H1 (cell line): ENCODE data around the gene MAPT. TPM values are rescaled to one million over a fixed set of nuclear protein-coding genes. Genes with fewer than 3 reads are reported as not detected.

Experiments used
- CTCF ChIA-PET: fragments of 300-600 bp; sonication (Branson Sonifier 250); formaldehyde crosslinking; loops from one replicate; lab custom pipeline; 2021; ENCODE audit not compliant: partially characterized antibody; lab: Charles Lee
- POLR2A ChIA-PET: fragments of 300-600 bp; sonication (Branson Sonifier 250); formaldehyde crosslinking; loops from one replicate; lab custom pipeline; 2021; ENCODE audit warnings: inconsistent platforms; ENCODE audit not compliant: partially characterized antibody; lab: Charles Lee
- DNase-seq, 2 experiments: peaks; one replicate each; pipeline versions ENCODE4 v3.0.0 to v3.0.0-alpha.2; 2010 to 2022; ENCODE audit warnings: low spot score in 2 of 2, low read depth in 1 of 2, mixed read lengths in 1 of 2
- FAIRE-seq: peaks from 2 replicates; lab custom pipeline; 2011; peaks lifted over from hg19 to GRCh38; lab: Jason Lieb, UNC
- H2AFZ ChIP-seq: 2 replicates; pipeline ENCODE4 v1.8.1; 2012; ENCODE audit warnings: low read length, inconsistent platforms
- H2AK5ac ChIP-seq: 2 replicates; pipeline ENCODE4 v1.6.1; 2013; ENCODE audit warnings: low read depth, low read length
- H2BK120ac ChIP-seq: replicated peaks from 2 replicates; pipeline ENCODE3; 2013; ENCODE audit warnings: low read depth, low read length, inconsistent platforms
- H2BK12ac ChIP-seq: 2 replicates; pipeline ENCODE4 v1.6.1; 2013; ENCODE audit warnings: low read depth, low read length
- H2BK15ac ChIP-seq: 2 replicates; pipeline ENCODE4 v1.6.1; 2013; ENCODE audit warnings: low read length
- H2BK20ac ChIP-seq: 2 replicates; pipeline ENCODE4 v1.6.1; 2013; ENCODE audit warnings: low read length
- H2BK5ac ChIP-seq: 2 replicates; pipeline ENCODE4 v1.6.1; 2013; ENCODE audit warnings: low read depth, low read length
- H3K14ac ChIP-seq: 2 replicates; pipeline ENCODE4 v1.6.1; 2013; ENCODE audit warnings: inconsistent platforms; ENCODE audit not compliant: insufficient read length
- H3K18ac ChIP-seq: 2 replicates; pipeline ENCODE4 v1.6.1; 2013; ENCODE audit warnings: low read length; ENCODE audit errors: extremely low read depth
- H3K23ac ChIP-seq: 2 replicates; pipeline ENCODE4 v1.6.1; 2013; ENCODE audit warnings: inconsistent platforms; ENCODE audit not compliant: insufficient read length
- H3K23me2 ChIP-seq: 2 replicates; pipeline ENCODE4 v1.6.1; 2013; ENCODE audit warnings: low read depth, low read length
- H3K27ac ChIP-seq: 2 replicates; pipeline ENCODE4 v1.6.1; 2011; ENCODE audit warnings: low read depth, low read length, inconsistent platforms
- H3K27me3 ChIP-seq, 4 experiments: replicated peaks in 1 of 4; 1 replicate in 1 of 4; 2 replicates in 3 of 4; pipeline versions ENCODE4 v1.6.1 to v1.8.1; 2011 to 2013; ENCODE audit warnings: low read length in 3 of 4, mild to moderate bottlenecking in 3 of 4, inconsistent platforms in 2 of 4, mixed read lengths in 2 of 4, moderate library complexity in 1 of 4; ENCODE audit not compliant: control insufficient read depth in 3 of 4, insufficient read depth in 3 of 4; ENCODE audit errors: extremely low read depth in 1 of 4
- H3K36me3 ChIP-seq, 4 experiments: 2 replicates each; pipeline versions ENCODE4 v1.6.1 to v1.8.1; 2011 to 2013; ENCODE audit warnings: mild to moderate bottlenecking in 4 of 4, low read length in 3 of 4, moderate library complexity in 2 of 4, control low read depth in 1 of 4, inconsistent platforms in 1 of 4; ENCODE audit not compliant: insufficient read depth in 4 of 4, control insufficient read depth in 2 of 4
- H3K4ac ChIP-seq: replicated peaks from 2 replicates; pipeline ENCODE3; 2013; ENCODE audit warnings: low read length, low read depth, mixed read lengths, inconsistent platforms; ENCODE audit not compliant: insufficient read length
- H3K4me1 ChIP-seq, 4 experiments: replicated peaks in 1 of 4; 1 replicate in 1 of 4; 2 replicates in 3 of 4; pipeline versions ENCODE4 v1.6.1 to v1.8.1; 2011 to 2013; ENCODE audit warnings: low read length in 3 of 4, inconsistent platforms in 2 of 4, mixed read lengths in 1 of 4; ENCODE audit not compliant: insufficient read depth in 4 of 4, control insufficient read depth in 3 of 4
- H3K4me2 ChIP-seq, 2 experiments: 2 replicates each; pipeline versions ENCODE4 v1.6.1 to v1.8.1; 2011 to 2013; ENCODE audit warnings: low read depth in 2 of 2, low read length in 2 of 2, control low read depth in 1 of 2, inconsistent platforms in 1 of 2, mild to moderate bottlenecking in 1 of 2; ENCODE audit not compliant: insufficient read depth in 1 of 2
- H3K4me3 ChIP-seq, 4 experiments: fragments of 200-600, 300-600 bp in 1 of 4; sonication (generic), shearing (Covaris generic), sonication (Bioruptor Twin) in 1 of 4; 2 replicates each; pipeline versions ENCODE4 v1.5.1 to v1.8.1; 2011 to 2016; ENCODE audit warnings: low read length in 4 of 4, low read depth in 3 of 4, control low read depth in 2 of 4, inconsistent platforms in 2 of 4, mild to moderate bottlenecking in 2 of 4, mixed read lengths in 1 of 4, moderate library complexity in 1 of 4; ENCODE audit not compliant: insufficient read depth in 2 of 4; ENCODE audit errors: extremely low read depth in 1 of 4
- H3K56ac ChIP-seq: replicated peaks from 2 replicates; pipeline ENCODE3; 2013; ENCODE audit warnings: low read depth, mild to moderate bottlenecking, mixed read lengths, low read length, inconsistent platforms; ENCODE audit not compliant: insufficient read length
- H3K79me1 ChIP-seq: 2 replicates; pipeline ENCODE4 v1.6.1; 2013; ENCODE audit warnings: low read depth, low read length, control low read depth
- H3K79me2 ChIP-seq, 2 experiments: 2 replicates each; pipeline versions ENCODE4 v1.6.1 to v1.8.1; 2012 to 2013; ENCODE audit warnings: low read length in 2 of 2, mild to moderate bottlenecking in 2 of 2, inconsistent platforms in 1 of 2; ENCODE audit not compliant: insufficient read depth in 2 of 2, control insufficient read depth in 1 of 2
- H3K9ac ChIP-seq, 4 experiments: replicated peaks in 1 of 4; 1 replicate in 1 of 4; 2 replicates in 3 of 4; pipeline versions ENCODE4 v1.6.1 to v1.8.1; 2011 to 2013; ENCODE audit warnings: low read depth in 3 of 4, low read length in 3 of 4, control low read depth in 2 of 4, mild to moderate bottlenecking in 2 of 4, moderate library complexity in 2 of 4, inconsistent platforms in 1 of 4; ENCODE audit errors: extremely low read depth in 1 of 4
- H3K9me3 ChIP-seq, 2 experiments: 2 replicates each; pipeline versions ENCODE4 v1.6.1 to v1.8.1; 2012 to 2013; ENCODE audit warnings: mild to moderate bottlenecking in 2 of 2, moderate library complexity in 2 of 2, control low read depth in 1 of 2, inconsistent platforms in 1 of 2, low read depth in 1 of 2, low read length in 1 of 2, mixed read lengths in 1 of 2; ENCODE audit not compliant: insufficient read depth in 2 of 2
- H4K20me1 ChIP-seq, 2 experiments: replicated peaks in 1 of 2; 2 replicates each; pipeline versions ENCODE3 to v1.8.1; 2011 to 2013; ENCODE audit warnings: inconsistent platforms in 2 of 2, low read length in 2 of 2, mild to moderate bottlenecking in 1 of 2; ENCODE audit not compliant: insufficient read depth in 2 of 2, control insufficient read depth in 1 of 2
- H4K5ac ChIP-seq: 2 replicates; pipeline ENCODE4 v1.6.1; 2013; ENCODE audit warnings: low read length, low read depth, mixed read lengths, inconsistent platforms; ENCODE audit not compliant: insufficient read length
- H4K8ac ChIP-seq: 2 replicates; pipeline ENCODE4 v1.8.0; 2013; ENCODE audit warnings: mild to moderate bottlenecking, moderate library complexity, low read length, inconsistent platforms; ENCODE audit not compliant: insufficient read depth; ENCODE audit errors: extremely low read depth
- H4K91ac ChIP-seq: replicated peaks from 2 replicates; pipeline ENCODE3; 2013; ENCODE audit warnings: low read length, mixed read lengths, inconsistent platforms; ENCODE audit not compliant: insufficient read length
- BRCA1 ChIP-seq: IDR thresholded peaks from 2 replicates; pipeline ENCODE4 v1.6.1; 2012; ENCODE audit warnings: low read depth, low read length, improper control_type of control experiment
- EP300 ChIP-seq, 2 experiments: IDR thresholded peaks; 1 replicate in 1 of 2; 2 replicates in 1 of 2; pipeline ENCODE4 v1.6.1; 2011 to 2012; ENCODE audit warnings: low read depth in 2 of 2, low read length in 2 of 2, mild to moderate bottlenecking in 2 of 2, borderline replicate concordance in 1 of 2, inconsistent platforms in 1 of 2, moderate library complexity in 1 of 2
- NRF1 ChIP-seq: IDR thresholded peaks from 2 replicates; pipeline ENCODE4 v1.6.1; 2011; ENCODE audit warnings: mild to moderate bottlenecking, low read depth, low read length, improper control_type of control experiment
- PHF8 ChIP-seq: fragments of 200-600 bp; sonication (generic); conservative IDR thresholded peaks from 2 replicates; pipeline ENCODE4 v1.7.1; 2012; ENCODE audit warnings: low read depth, mild to moderate bottlenecking, inconsistent platforms, low read length, moderate library complexity
- RXRA ChIP-seq: IDR thresholded peaks from 2 replicates; pipeline ENCODE4 v1.6.1; 2011; ENCODE audit warnings: low read depth, mild to moderate bottlenecking, low read length, moderate library complexity; ENCODE audit not compliant: insufficient read depth
- SAP30 ChIP-seq: fragments of 300-600 bp; sonication (generic); IDR thresholded peaks from 2 replicates; pipeline ENCODE4 v1.7.1; 2012; ENCODE audit warnings: low read length, moderate library complexity, mild to moderate bottlenecking, inconsistent platforms; ENCODE audit not compliant: insufficient read depth, insufficient replicate concordance
- WGBS, 2 experiments: shearing (Covaris generic) in 1 of 2; methylation state at CpG; one replicate each; pipeline versions ENCODE4 v1.1.6 to v1.1.7; 2013 to 2015; ENCODE audit warnings: low lambda C conversion rate in 2 of 2, mixed read lengths in 2 of 2, inconsistent platforms in 1 of 2, low coverage in 1 of 2, missing lambda C conversion rate in 1 of 2; ENCODE audit not compliant: insufficient replicate concordance in 2 of 2, insufficient coverage in 1 of 2, insufficient read length in 1 of 2; ENCODE audit errors: extremely low coverage in 1 of 2, missing lambda C conversion rate in 1 of 2; 5-methylcytosine and 5-hydroxymethylcytosine counted together
- polyA plus RNA-seq, 7 experiments: library from polyadenylated mRNA; depleted of rRNA in 3 of 7; stranded (reverse) in 5 of 7; unstranded in 2 of 7; fragments of >200 nt in 5 of 7; fragments of 200-250 nt in 2 of 7; gene quantifications; 1 replicate in 5 of 7; 2 replicates in 1 of 7; 4 replicates in 1 of 7; pipeline versions ENCODE4 v1.2.1 to v1.2.3, GENCODE V29; 2011 to 2013; ENCODE audit warnings: missing spikeins in 2 of 7, mixed read lengths in 2 of 7
- total RNA-seq: library from RNA; stranded (reverse); fragmentation: NEBNext Ultra II Directional; extraction: Animal tissue kit (Norgen Biotek cat#: 25700); gene quantifications from 2 replicates; pipeline ENCODE4 v1.2.1, GENCODE V29; 2021

The MAPT gene
- total and polyA plus RNA-seq, 2 of the 8 experiments (the other 6 are each of a cell fraction or from before 2014, with no cell fraction given): 0.54 to 1.7 TPM

DNA sequence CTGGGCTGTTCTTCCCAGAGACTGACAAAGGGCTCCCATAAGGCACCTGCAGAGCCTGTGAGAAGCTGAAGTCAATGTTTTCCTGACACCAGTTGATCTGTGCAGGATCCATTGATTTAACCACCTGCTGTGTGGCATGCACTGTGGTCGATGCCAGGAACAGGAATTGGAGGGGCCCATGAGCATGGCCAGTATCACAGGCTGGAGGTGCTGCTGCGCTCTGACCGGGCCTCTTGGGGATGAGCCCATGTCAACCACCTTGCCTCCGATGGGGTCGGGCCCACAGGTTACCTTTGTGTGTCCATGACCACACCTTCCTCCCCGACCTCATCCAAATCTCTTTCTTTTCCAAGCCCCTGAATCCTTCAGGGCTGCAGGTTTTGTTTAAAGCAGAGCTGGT, 86.5 kb downstream of the MAPT start:
- Histone ChIP-seq H2BK5ac (no peak overlapping the region), H3K79me2 (no peaks in the 10 kb centered on the region), H2BK120ac (no peak overlapping the region), H4K8ac (no peak overlapping the region), H3K36me3 (no peaks in the 10 kb centered on the region), H3K23ac (no peak overlapping the region), H4K5ac (no peak overlapping the region), H2AFZ (no peak overlapping the region), H3K18ac (no peak overlapping the region), H3K79me1 (no peaks in the 10 kb centered on the region), H3K27me3 (no peaks in the 10 kb centered on the region; a peak in 1 of 7 replicates), H3K4me3 (no peak overlapping the region), H4K91ac (no peak overlapping the region), H3K14ac (no peak overlapping the region), H3K27ac (no peak overlapping the region), H3K4me2 (no peak overlapping the region), H2BK15ac (no peak overlapping the region), H3K9ac (no peak overlapping the region), H3K56ac (no peak overlapping the region), H2AK5ac (no peak overlapping the region), H3K4ac (no peak overlapping the region), H2BK12ac (no peak overlapping the region), H4K20me1 (no peaks in the 10 kb centered on the region), H3K23me2 (no peaks in the 10 kb centered on the region), H2BK20ac (no peak overlapping the region), H3K4me1 (peaks cover 0 to 10% (median 5%) of the 10 kb centered on the region in 4 experiments; a peak in 4 of 7 replicates), H3K9me3 (no peaks in the 10 kb centered on the region)
- DNase-seq (no peak), FAIRE-seq (no peak)
- 91% methylated on average over 6 of the region's 6 CpGs; no CpG with 5 or more reads in 1 of the 2 experiments for WGBS, 2 experiments
- TF ChIP-seq RXRA (no peak), SAP30 (no peak), BRCA1 (no peak), EP300 (IDR thresholded peaks at IDR 0.05; ENCODE audit: borderline replicate concordance in 1 of 2, low read depth in 2 of 2, low read length in 2 of 2) (no peak), NRF1 (no peak), PHF8 (no peak)
- ChIA-PET POLR2A (interaction anchor here (0.6 kb wide), 1 partner anchor 108 kb away, joined by 3 read pairs; no protein-coding TSS in a partner anchor), CTCF (interaction anchor here (2.5 to 2.6 kb wide), 2 partner anchors 9 to 10 kb away, joined by 11 to 14 read pairs; no protein-coding TSS in a partner anchor)
